Suprapubic skin (tissue), 3 donors: Measurements from ENCODE around the gene MCTP2.

Experiments
- POLR2A ChIP-seq, 2 donors: fragments of 450-650 bp; IDR thresholded peaks; one replicate each; pipeline ENCODE4 v1.6.1; 2017; ENCODE audit warnings: antibody characterized with exemption in 2 of 2, mild to moderate bottlenecking in 2 of 2, moderate library complexity in 2 of 2
- TF ChIP-seq, protein P1 (sequence below), 2 donors: fragments of 200-600 bp in 1 of 2; fragments of 450-650 bp in 1 of 2; sonication (generic) in 1 of 2; IDR thresholded peaks; one replicate each; pipeline ENCODE4 v1.5.1; 2016 to 2019; ENCODE audit warnings: antibody characterized with exemption in 2 of 2, mild to moderate bottlenecking in 1 of 2, moderate library complexity in 1 of 2

- TF ChIP-seq, protein P1, sequence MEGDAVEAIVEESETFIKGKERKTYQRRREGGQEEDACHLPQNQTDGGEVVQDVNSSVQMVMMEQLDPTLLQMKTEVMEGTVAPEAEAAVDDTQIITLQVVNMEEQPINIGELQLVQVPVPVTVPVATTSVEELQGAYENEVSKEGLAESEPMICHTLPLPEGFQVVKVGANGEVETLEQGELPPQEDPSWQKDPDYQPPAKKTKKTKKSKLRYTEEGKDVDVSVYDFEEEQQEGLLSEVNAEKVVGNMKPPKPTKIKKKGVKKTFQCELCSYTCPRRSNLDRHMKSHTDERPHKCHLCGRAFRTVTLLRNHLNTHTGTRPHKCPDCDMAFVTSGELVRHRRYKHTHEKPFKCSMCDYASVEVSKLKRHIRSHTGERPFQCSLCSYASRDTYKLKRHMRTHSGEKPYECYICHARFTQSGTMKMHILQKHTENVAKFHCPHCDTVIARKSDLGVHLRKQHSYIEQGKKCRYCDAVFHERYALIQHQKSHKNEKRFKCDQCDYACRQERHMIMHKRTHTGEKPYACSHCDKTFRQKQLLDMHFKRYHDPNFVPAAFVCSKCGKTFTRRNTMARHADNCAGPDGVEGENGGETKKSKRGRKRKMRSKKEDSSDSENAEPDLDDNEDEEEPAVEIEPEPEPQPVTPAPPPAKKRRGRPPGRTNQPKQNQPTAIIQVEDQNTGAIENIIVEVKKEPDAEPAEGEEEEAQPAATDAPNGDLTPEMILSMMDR (IDR thresholded peaks at IDR 0.05) = no peak
- no peak for TF ChIP-seq POLR2A (IDR thresholded peaks at IDR 0.05)
Measured at GRCh38 chr15:94383041-94383440, 151.7 kb downstream of the MCTP2 start.
